Nephron progenitor cell (in vitro differentiated cells): Measurements from ENCODE around the gene BCL2L1.

Experiments
- DNase-seq: peaks from one replicate; pipeline ENCODE4 v3.0.0; 2021
- H3K27ac Mint-ChIP-seq: 2 replicates; pipeline ENCODE4 v1.8.0; 2021; ENCODE audit warnings: mild to moderate bottlenecking, moderate library complexity, mixed read lengths
- H3K27me3 Mint-ChIP-seq: 2 replicates; pipeline ENCODE4 v1.8.0; 2021; ENCODE audit warnings: mild to moderate bottlenecking, low read depth, mixed read lengths; ENCODE audit not compliant: poor library complexity
- H3K36me3 Mint-ChIP-seq: 2 replicates; pipeline ENCODE4 v1.8.0; 2021; ENCODE audit warnings: low read depth, mixed read lengths
- H3K4me1 Mint-ChIP-seq: 2 replicates; pipeline ENCODE4 v1.8.0; 2021; ENCODE audit warnings: mixed read lengths
- H3K4me3 Mint-ChIP-seq: 2 replicates; pipeline ENCODE4 v1.8.0; 2021; ENCODE audit warnings: mild to moderate bottlenecking, moderate library complexity, mixed read lengths
- H3K9me3 Mint-ChIP-seq: 2 replicates; pipeline ENCODE4 v1.8.0; 2021; ENCODE audit warnings: mild to moderate bottlenecking, moderate library complexity, mixed read lengths
- CTCF ChIP-seq: fragments of 200-600 bp; sonication (generic); IDR thresholded peaks from 2 replicates; pipeline ENCODE4 v1.5.0; 2021; ENCODE audit warnings: antibody characterized with exemption

Gene BCL2L1

GRCh38 chr20:31666258-31667042, 56.2 kb downstream of the BCL2L1 start:
- no peak for TF ChIP-seq CTCF
- peaks cover 71% of the 10 kb centered on the region for H3K4me1 Mint-ChIP-seq
- peaks cover 12% of the 10 kb centered on the region for H3K36me3 Mint-ChIP-seq
- H3K4me3 Mint-ChIP-seq = no peak overlapping the region
- DNase-seq = no peak
- H3K9me3 Mint-ChIP-seq = no peaks in the 10 kb centered on the region
- H3K27me3 Mint-ChIP-seq = no peaks in the 10 kb centered on the region
- peak overlapping the region; percentile 77 for H3K27ac Mint-ChIP-seq

GRCh38 chr20:31665753-31666152, 56.9 kb downstream of the BCL2L1 start:
- no peaks in the 10 kb centered on the region for H3K27me3 Mint-ChIP-seq
- peaks cover 12% of the 10 kb centered on the region for H3K36me3 Mint-ChIP-seq
- no peak for DNase-seq
- peak overlapping the region; percentile 63 for H3K27ac Mint-ChIP-seq
- H3K4me1 Mint-ChIP-seq = peaks cover 75% of the 10 kb centered on the region
- H3K9me3 Mint-ChIP-seq = no peaks in the 10 kb centered on the region
- no peak for TF ChIP-seq CTCF
- no peak overlapping the region for H3K4me3 Mint-ChIP-seq

GRCh38 chr20:31664696-31665354, 57.8 kb downstream of the BCL2L1 start:
- H3K27ac Mint-ChIP-seq = peak overlapping the region; percentile 29

GRCh38 chr20:31663838-31664695, 58.6 kb downstream of the BCL2L1 start:
- no peak for DNase-seq
- H3K27ac Mint-ChIP-seq = peak overlapping the region; percentile 88
- no peaks in the 10 kb centered on the region for H3K27me3 Mint-ChIP-seq
- H3K9me3 Mint-ChIP-seq = no peaks in the 10 kb centered on the region
- H3K36me3 Mint-ChIP-seq = peaks cover 8% of the 10 kb centered on the region
- TF ChIP-seq CTCF = no peak
- H3K4me1 Mint-ChIP-seq = peaks cover 63% of the 10 kb centered on the region
- peak overlapping the region; percentile 21 for H3K4me3 Mint-ChIP-seq

More at GRCh38 chr20:31664696-31665354, 57.8 kb downstream of the BCL2L1 start:
- no peak overlapping the region for H3K4me3 Mint-ChIP-seq
- TF ChIP-seq CTCF = no peak
- peaks cover 12% of the 10 kb centered on the region for H3K36me3 Mint-ChIP-seq
- DNase-seq = no peak
- H3K9me3 Mint-ChIP-seq = no peaks in the 10 kb centered on the region
- peaks cover 71% of the 10 kb centered on the region for H3K4me1 Mint-ChIP-seq
- no peaks in the 10 kb centered on the region for H3K27me3 Mint-ChIP-seq

GRCh38 chr20:31663524-31663837, 59.2 kb downstream of the BCL2L1 start:
- Mint-ChIP-seq H3K27me3 (no peaks in the 10 kb centered on the region), H3K9me3 (no peaks in the 10 kb centered on the region), H3K36me3 (peaks cover 7% of the 10 kb centered on the region), H3K4me1 (peaks cover 62% of the 10 kb centered on the region), H3K4me3 (no peak overlapping the region), H3K27ac (peak overlapping the region; percentile 88)
- DNase-seq = no peak
- no peak for TF ChIP-seq CTCF
